ENCODE data around the gene ALG10B. TPM values are rescaled to one million over a fixed set of nuclear protein-coding genes. Genes with fewer than 3 reads are reported as not detected.
"Not testable (repeated sequence)": the region's sequence is repeated elsewhere in the genome, so short reads cannot be mapped to it uniquely, and the experiment has no call there.

Gene ALG10B
- total and polyA plus RNA-seq, 2 of the 8 experiments (the other 6 are each of a cell fraction or from before 2014, with no cell fraction given) = 3.2 to 5.4 TPM

- H4K91ac ChIP-seq (replicated peaks; ENCODE audit: insufficient read length, low read length); H3K9ac ChIP-seq (replicated peaks in 1 of 4; ENCODE audit: extremely low read depth in 1 of 4, low read depth in 3 of 4, low read length in 3 of 4); H3K14ac ChIP-seq (ENCODE audit: insufficient read length); CTCF ChIA-PET (ENCODE audit: partially characterized antibody); H4K5ac ChIP-seq (ENCODE audit: insufficient read length, low read depth, low read length); H3K18ac ChIP-seq (ENCODE audit: extremely low read depth, low read length); DNase-seq (ENCODE audit: low read depth in 1 of 2, low spot score in 2 of 2); H2AK5ac ChIP-seq (ENCODE audit: low read depth, low read length); H3K4me1 ChIP-seq (replicated peaks in 1 of 4; ENCODE audit: control insufficient read depth in 3 of 4, insufficient read depth in 4 of 4, low read length in 3 of 4); H2BK12ac ChIP-seq (ENCODE audit: low read depth, low read length); H2BK20ac ChIP-seq (ENCODE audit: low read length); H4K20me1 ChIP-seq (replicated peaks in 1 of 2; ENCODE audit: control insufficient read depth in 1 of 2, insufficient read depth in 2 of 2, low read length in 2 of 2); H2BK120ac ChIP-seq (replicated peaks; ENCODE audit: low read depth, low read length); POLR2A ChIA-PET (ENCODE audit: partially characterized antibody); H3K23me2 ChIP-seq (ENCODE audit: low read depth, low read length); H3K36me3 ChIP-seq (ENCODE audit: control insufficient read depth in 2 of 4, insufficient read depth in 4 of 4, low read length in 3 of 4); H3K4ac ChIP-seq (replicated peaks; ENCODE audit: insufficient read length, low read depth, low read length); H3K9me3 ChIP-seq (ENCODE audit: insufficient read depth in 2 of 2, low read depth in 1 of 2, low read length in 1 of 2); H2BK15ac ChIP-seq (ENCODE audit: low read length); H3K4me2 ChIP-seq (ENCODE audit: insufficient read depth in 1 of 2, low read depth in 2 of 2, low read length in 2 of 2); H4K8ac ChIP-seq (ENCODE audit: extremely low read depth, insufficient read depth, low read length); H3K23ac ChIP-seq (ENCODE audit: insufficient read length); FAIRE-seq; H3K79me1 ChIP-seq (ENCODE audit: low read depth, low read length); H2AFZ ChIP-seq (ENCODE audit: low read length); H3K79me2 ChIP-seq (ENCODE audit: control insufficient read depth in 1 of 2, insufficient read depth in 2 of 2, low read length in 2 of 2); H3K27ac ChIP-seq (ENCODE audit: low read depth, low read length); H3K4me3 ChIP-seq (ENCODE audit: extremely low read depth in 1 of 4, insufficient read depth in 2 of 4, low read depth in 3 of 4, low read length in 4 of 4); H3K56ac ChIP-seq (replicated peaks; ENCODE audit: insufficient read length, low read depth, low read length); H2BK5ac ChIP-seq (ENCODE audit: low read depth, low read length); H3K27me3 ChIP-seq (replicated peaks in 1 of 4; ENCODE audit: control insufficient read depth in 3 of 4, extremely low read depth in 1 of 4, insufficient read depth in 3 of 4, low read length in 3 of 4): not testable (repeated sequence)
- 93% methylated on average over 1 of the region's 1 CpG; no CpG with 5 or more reads in 1 of the 2 experiments for WGBS, 2 experiments (ENCODE audit: extremely low coverage in 1 of 2, insufficient coverage in 1 of 2, insufficient read length in 1 of 2, insufficient replicate concordance in 2 of 2, low coverage in 1 of 2, low lambda C conversion rate in 2 of 2, missing lambda C conversion rate in 1 of 2)
Measured at GRCh38 chr12:38351175-38351508, 34.6 kb downstream of the ALG10B start.
